Stimulated activated CD4-positive, alpha-beta T cell treated with anti-CD3 and anti-CD28 coated beads, Interleukin-15, amount 100 ng/mL, for 1 hour (primary cell): ENCODE results near the gene ADARB2.

ENCODE experiments used
- DNase-seq, 2 donors: peaks; one replicate each; pipeline ENCODE4 v3.0.0-alpha.2; 2020; ENCODE audit warnings: low read depth in 1 of 2, low spot score in 1 of 2

ADARB2 gene

DNA sequence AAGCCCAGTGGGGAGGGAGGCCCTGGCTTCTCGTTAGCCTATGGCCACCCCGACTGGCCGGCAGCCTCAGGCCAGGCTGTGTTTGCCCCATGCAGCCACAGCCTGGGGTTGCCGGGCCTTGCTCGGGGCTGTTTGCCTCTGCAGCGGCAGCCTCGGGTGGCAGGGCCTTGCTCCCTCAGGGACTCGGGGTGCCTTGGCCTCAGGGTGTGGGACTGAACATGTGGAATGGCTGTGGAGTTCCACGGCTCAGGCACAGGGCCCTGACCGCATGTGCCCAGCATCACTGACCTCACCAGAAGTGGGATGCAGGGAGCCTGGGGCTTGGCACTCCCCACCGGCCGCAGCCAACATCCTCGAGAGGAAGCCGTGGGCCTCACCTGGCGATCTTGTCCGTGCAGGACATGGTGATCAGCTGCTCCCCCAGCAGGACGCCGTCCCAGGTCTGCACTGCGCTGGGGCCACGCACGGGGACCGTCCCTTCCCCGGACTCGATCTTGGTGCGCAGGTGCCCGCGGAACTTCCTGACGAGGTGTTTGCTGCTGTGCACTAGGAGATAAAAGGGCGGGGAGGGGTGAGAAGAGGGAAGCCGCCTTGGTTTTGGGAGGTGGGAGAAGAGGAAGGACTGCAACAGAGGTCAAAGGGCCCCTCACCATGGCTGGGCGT is 520.6 kb downstream of the ADARB2 start:
- DNase-seq: no peak

DNA sequence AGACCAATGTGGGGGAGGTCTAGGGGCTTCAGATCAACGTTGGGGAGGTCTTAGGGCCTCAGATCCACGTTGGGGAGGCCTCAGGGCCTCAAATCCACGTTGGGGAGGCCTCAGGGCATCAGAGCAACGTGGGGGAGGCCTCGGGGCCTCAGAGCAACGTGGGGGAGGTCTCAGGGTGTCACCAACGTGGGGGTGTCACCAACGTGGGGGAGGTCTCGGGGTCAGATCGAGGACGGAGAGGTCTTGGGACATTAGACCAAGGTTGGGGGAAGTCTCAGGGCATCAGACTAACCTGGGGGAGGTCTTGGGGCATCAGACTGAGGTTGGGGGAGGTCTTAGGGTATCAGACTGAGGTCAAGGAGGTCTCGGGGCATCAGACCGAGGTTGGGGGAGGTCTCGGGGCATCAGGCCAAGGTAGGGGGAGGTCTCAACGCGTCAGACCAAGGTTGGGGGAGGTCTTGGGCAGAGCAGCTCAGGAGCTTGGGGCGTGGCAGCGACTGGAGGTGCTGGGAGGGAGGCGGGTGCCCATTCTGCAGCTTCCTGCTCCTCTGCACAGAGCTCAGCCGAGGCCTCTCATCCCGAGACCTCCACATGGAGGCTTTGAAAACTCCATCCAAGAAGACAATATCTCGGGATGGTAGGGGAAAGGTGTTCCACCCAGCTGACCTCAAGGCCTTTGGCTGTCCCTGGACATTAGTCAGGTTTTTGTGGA is 521.3 kb downstream of the ADARB2 start:
- no peak for DNase-seq

DNA sequence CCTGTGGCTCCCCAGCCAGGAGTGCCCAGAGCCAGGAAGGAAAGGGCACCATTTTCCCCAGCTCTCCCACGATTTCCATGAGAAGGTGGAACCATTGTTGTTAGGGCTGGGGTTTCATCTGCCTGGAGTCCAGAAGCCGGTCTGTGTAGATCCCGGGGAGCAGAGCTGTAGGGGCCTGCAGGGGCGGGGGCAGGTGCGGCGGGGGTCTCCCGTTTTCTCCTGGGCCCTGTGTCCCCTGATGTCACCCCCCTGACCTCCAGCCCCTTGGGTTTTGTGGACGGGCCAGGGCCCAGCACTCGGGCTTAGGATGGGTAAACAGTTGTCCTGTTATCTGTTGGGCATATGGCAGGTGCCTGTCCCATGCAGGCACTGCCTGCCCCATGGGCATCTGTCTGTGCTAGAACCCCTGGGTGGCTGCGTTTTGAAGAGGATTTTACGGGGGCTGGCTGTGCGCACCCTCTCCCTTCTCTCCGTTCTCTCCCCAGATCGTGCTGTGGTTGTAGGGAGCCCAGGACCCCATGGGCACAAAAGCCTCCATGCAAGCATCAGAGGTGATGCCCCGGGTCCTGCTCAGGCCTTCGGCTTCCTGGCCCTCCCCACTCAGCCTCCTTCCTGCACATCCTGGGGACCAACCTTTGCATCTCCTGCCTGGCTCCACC is 522.3 kb downstream of the ADARB2 start:
- no peak for DNase-seq

DNA sequence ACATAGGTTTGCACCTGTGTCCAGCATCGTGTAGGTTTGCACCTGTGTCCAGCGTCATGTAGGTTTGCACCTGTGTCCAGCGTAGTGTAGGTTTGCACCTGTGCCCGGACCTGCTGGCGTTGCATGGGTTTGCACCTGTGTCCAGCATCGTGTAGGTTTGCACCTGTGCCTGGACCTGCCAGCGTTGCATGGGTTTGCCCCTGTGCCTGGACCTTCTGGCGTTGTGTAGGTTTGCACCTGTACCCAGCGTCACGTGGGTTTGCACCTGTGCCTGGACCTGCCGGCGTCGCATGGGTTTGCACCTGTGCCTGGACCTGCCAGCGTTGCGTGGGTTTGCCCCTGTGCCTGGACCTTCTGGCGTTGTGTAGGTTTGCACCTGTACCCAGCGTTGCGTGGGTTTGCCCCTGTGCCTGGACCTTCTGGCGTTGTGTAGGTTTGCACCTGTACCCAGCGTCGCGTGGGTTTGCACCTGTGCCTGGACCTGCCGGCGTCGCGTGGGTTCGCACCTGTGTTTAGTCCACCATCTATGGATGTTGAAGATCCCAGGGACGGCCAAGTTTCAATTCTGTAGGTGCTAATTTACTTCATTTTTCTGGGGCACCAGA is 523.2 kb downstream of the ADARB2 start:
- DNase-seq: no peak

DNA sequence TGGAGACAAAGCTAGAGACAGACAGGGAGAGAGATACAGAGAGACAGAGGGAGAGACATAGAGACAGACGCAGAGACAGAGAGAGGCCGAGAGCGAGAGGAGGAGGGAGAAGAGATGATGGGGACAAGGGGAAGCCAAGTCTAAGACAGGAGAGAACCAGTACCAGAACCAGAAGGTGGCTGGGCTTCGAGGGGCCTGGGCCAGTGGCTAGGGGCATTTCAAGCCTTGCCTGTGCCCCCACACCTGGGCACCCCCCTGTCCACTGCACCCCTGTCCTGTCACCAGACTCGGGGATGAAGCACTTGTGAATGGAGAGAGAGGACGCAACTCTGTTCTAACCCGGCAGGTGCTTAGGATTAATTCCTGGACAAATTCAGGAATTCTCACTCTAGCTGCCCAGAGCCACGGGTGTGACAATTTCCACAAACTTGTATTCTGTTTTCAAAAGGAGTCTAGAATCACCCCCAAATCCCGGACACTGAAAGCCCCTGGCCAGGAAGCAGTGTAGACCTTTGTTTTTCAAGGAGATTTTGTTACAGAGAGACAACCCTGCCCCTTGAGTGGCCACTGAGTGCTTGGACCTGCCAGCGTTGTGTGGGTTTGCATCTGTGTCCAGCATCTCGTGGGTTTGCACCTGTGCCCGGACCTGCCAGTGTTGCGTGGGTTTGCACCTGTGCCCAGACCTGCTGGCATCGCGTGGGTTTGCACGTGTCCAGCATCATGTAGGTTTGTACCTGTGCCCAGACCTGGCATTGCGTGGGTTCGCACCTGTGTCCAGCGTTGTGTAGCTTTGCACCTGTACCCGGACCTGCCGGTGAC is 523.9 kb downstream of the ADARB2 start:
- no peak for DNase-seq

DNA sequence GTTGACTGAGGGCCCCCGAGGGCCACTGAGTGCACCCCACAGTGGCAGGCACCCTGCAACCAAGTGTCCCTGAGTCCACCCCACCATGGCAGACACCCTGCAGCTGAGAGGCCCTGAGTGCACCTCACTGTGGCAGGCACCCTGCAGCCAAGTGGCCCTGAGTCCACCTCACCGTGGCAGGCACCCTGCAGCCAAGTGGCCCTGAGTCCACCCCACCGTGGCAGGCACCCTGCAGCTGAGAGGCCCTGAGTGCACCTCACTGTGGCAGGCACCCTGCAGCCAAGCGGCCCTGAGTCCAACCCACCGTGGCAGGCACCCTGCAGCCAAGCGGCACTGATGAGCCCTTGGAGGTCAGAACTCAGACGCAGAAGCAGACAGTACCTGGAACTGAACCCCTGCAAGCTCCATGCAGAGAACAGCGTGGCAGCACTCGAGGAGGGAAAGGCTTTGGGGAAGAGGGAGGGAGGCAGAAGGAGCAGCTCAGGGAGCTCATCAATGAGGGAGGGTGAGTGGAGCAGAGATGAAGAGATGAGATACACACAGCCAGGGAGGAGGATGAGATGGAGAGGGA is 524.7 kb downstream of the ADARB2 start:
- DNase-seq: no peak

DNA sequence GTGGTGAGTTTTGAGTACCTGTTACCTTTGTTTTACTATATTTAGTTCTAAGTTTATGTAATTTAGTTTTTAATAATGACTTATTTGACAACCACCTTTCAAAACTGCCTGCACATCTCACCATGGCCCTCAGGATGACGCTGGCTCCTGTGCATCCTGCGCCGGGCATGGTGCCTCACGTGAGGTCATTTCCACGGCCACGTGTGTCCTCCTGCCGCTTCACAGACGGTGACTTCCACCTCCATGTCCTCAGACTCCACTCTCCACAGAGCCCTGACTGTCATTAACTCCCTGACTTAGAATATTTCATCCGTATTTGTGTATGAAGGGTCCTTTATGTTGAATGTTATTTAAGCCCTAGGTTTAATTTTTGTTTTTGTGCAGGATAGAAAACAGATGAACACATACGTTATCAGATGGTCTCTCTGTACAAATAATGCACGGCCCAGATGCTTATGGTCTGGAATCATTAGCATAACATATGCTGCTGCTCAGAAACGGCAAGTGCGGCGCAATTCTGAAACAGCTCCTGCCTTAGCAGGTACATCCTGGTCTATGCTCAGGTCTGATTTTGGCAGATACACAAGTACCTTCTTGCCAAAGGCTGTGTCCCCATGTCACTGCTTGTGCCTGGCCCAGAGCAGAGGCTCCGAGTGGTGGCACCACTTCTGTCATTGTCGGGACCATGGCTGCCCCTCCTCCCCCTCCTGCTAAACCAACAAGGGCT is 525.3 kb downstream of the ADARB2 start:
- DNase-seq: no peak

DNA sequence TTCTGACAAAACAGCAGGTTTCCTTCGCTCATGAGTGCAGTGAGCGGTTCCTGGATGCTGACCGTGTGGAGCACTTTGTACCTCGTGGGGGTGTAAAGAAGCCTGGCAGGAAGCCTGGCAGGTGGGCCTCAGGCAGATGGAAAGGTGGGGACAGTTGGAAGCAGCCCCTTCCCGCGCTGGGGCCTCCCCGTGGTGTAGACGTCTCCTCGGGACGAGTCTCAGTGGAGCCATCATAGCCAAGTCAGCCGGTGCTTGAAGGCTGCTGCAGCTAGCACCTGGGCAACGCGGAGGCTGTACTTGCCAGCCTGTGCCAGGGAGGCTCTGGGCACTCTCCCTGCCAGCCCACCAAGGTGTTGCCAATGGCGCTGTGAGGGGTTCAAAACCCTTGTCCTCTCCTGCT is 526.7 kb downstream of the ADARB2 start:
- DNase-seq: no peak

DNA sequence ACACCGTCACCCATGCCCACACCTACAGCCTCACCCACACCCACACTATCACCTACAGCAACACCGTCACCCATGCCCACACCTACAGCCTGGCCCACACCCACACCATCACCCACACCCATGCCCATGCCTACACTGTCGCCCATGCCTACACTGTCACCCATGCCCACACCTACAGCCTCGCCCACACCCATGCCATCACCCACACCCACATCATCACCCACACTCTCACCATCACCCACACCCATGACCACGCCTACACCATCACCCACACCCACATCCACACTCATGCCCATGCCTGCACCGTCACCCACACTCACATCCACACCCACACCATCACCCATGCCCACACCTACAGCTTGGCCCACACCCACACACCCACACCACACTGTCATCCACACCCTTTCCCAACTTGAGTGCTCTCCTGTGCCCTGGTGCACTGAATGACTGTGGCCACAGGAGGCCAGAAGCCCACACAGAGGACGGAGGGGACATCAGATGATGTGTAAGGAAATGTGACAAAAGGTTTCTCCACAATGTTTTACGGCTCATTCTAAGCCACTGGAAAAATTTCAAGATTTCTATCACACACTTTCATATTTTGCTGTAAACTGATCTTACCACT is 527.9 kb downstream of the ADARB2 start:
- no peak for DNase-seq

DNA sequence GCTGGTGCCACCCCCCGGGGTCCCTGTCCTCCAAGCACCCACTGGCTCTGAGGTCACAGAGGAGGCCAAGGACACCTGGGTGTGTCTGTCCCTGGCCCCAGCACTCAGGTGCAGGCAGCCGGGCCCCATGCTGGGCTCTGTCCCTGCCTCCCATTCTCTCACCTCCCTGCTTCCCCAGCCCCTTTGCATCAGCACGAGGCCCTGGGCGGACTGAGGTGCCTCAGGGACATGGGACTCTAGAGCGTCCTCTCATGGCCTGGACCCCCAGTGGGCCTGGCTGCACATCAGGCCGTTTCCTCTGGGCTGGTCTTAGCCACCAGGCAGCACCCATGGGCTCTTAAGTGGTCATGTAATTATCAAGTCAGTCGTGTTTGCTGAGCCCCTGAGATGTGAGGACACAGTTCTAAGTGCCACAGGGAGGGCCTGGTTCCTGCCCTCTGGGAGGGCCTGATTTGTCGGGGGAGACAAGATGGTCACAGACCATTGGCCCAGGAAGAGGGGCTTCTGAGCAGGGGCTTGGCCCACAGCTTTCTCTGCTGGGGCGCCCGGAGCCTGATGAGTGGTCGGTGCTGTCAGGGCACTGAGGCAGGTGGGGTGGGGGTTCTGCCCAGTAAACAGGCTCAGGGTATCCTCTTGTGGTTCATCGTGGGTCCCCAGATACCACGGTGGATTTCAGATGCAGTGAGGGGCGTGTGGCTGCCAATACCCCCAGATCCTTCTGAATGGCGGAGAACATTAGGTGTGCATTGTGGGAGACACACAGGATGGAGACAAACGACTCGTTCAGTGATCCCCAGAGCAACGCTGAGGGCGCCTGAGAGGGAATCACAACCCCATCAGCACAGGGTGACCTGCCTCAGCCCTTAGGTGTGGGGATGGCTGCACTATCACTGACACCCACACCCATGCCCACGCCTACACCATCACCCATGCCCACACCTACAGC is 528.7 kb downstream of the ADARB2 start:
- no peak for DNase-seq

DNA sequence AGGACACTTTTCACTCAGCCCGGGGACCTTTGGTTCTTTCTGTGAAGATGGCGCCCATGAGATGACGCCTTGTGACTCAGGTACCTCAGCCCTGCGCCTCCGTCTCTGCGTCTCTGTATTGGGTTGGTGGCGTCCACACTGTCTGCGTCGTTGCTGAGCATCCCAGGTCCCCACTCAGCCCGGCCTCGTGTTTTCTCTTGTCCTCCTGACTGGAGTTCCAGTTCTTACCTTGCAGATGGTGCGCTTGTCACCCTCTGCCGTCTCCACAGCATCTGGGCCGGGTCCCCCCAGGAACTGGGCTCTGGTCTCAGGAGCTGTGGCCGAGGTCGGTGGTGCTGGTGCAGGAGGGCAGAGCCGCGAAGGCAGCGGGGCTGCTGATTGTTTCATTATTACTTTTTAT is 530.7 kb downstream of the ADARB2 start:
- DNase-seq: no peak

DNA sequence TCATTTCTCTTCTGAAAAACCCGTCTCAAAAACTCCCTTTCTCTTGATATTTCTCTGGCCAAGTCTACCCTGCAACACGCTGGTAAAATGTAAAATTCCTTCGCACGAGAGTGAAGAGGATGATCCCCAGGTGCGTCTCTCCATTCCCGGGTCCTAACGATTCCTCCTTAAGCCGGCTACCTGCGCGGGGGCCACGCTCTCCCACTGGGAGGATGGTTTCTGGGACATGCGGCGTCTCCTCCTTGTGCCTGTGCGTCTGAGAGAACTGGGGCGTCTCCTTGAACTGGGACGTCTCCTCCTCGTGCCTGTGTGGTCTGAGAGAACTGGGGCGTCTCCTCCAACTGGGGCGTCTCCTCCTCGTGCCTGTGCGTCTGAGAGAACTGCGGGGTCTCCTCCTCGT is 531.2 kb downstream of the ADARB2 start:
- DNase-seq: no peak

DNA sequence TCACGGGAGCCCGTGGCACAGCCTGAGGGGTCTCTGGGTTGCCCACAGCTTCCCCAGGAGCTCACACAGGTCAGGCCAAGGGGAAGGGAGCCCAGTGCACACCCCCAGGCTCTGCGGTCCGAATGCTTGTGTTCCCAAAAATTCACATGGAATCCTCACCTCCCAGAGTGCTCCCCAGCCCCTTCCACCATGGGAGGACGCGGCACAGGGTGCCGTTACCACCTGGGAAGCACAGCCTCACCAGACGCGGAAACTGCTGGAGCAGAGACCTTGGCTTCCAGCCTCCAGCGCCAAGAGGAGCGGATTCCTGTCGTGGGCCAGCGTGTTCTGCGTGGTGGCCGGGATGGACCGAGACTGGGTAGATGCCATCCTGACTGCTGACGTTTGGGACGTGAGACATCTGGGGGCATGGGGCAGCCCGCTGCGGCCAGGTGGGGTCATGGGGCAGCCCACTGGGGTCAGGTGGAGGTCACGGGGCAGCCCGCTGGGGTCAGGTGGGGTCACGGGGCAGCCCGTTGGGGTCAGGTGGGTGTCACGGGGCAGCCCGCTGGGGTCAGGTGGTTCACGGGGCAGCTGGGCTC is 531.8 kb downstream of the ADARB2 start:
- no peak for DNase-seq

DNA sequence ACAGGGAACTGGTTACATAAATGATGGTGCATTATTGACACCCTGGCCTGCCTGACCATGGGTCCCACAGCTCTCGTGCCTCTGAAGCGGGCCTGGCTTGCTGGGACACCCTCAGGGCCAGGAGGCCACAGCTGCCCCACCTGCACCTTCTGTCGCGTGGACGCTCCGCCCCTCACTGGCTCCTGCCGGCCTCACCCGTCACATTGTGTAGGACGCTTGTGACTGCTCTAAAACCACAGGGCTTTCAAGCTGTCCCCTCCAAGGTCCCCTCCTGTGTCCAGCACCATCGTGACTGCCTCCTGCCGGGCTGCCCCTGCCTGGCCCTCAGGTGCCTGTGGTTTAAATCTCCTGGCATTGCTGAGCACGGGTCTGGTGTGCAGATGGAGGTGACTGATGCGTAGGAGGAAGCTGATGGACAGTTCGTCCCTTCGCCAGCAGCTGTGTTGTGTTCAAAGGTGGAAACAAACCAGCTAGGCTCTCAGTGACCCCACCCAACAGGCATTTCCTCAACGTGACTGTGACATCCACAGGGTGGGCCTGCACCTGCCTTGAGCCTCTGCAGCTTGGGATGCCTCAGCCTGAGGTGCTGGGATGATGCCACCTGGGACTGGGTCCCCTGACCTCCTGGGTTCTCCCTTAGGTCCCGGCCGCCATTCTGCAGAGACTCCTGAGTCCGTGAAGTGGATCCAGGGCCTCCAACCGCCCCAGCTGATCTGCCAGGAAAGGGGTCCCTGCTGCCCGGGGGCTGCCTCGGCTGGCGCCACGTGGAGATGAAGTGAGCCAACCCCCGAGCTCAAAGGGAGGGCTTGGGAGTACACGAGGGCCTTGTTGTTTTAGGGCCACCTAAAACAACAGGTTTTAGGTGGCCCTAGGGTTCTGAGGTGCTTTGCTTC is 532.6 kb downstream of the ADARB2 start:
- no peak for DNase-seq

DNA sequence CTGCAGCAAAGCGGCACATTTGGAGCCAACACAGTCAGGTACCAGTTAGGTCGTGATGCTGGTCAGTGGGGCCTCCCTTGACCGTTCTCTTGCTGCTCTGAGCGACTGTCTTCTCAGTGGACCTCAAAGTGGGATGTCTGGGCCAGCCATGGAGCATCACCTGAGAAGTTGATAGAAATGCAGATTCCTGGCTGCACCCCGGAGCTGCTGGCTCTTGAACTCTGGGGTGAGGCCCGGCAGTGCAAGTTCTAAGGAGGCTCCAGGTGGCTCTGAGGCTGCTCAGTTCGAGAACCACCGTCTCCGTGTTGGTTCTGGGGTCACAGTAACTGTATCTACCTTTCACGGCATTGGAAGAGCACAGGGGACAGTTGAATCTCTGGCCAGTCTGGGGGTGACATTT is 533.6 kb downstream of the ADARB2 start:
- DNase-seq: no peak

DNA sequence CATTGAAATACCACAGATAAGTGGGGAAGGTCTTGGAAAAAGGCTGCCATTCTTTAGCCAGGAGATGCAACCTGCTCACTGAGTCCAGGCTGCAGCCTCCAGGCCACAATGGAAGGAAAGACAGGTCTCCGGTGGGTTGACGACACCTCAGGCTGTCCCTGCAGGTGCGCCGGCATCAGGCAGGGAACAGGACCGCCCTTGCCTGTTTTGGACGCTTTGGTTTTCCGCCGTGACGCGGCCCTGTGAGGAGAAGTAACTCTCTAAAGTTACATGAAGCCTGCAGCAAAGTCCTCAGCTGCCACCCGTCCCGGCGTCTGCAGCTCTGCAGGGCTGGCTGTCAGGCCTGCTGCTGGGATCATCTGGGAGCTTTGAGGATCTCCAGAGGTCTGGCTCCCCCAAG is 534.1 kb downstream of the ADARB2 start:
- DNase-seq: no peak

DNA sequence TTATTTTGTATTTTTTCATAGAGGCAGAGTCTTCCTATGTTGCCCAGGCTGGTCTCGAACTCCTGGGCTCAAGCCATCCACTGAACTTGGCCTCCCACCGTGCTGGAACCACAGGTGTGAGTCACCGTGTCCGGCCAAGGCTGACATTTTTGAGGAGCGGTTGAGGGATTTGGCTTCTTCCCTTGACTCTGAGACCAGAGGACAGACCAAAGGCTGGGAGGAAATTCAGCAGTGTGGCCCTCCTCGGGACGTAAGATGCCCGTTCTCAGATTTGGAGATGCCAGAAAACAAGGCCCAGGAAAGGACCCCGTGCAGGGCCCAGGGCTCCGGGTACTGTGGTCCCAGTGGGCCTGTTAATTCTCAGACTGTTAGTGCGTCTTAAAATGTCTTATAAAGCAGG is 535.0 kb downstream of the ADARB2 start:
- no peak for DNase-seq
